Hepatocyte (in vitro differentiated cells): ENCODE measurements around the gene HSD11B1.

Source experiments
- EZH2 ChIP-seq: fragments of 200-600 bp; sonication (generic); IDR thresholded peaks from 2 replicates; pipeline ENCODE4 v1.6.1; 2016; ENCODE audit warnings: antibody characterized with exemption, mild to moderate bottlenecking, borderline replicate concordance
- EZH2phosphoT487 ChIP-seq: fragments of 200-600 bp; sonication (generic); IDR thresholded peaks from one replicate; pipeline ENCODE4 v1.6.1; 2018; ENCODE audit warnings: antibody characterized with exemption, mild to moderate bottlenecking, low read depth, moderate library complexity; ENCODE audit not compliant: unreplicated experiment, severe bottlenecking
- TF ChIP-seq, protein P1 (sequence below): fragments of 200-600 bp; sonication (generic); IDR thresholded peaks from 2 replicates; pipeline ENCODE4 v1.5.1; 2016; ENCODE audit warnings: antibody characterized with exemption, mild to moderate bottlenecking; ENCODE audit not compliant: poor library complexity

DNA sequence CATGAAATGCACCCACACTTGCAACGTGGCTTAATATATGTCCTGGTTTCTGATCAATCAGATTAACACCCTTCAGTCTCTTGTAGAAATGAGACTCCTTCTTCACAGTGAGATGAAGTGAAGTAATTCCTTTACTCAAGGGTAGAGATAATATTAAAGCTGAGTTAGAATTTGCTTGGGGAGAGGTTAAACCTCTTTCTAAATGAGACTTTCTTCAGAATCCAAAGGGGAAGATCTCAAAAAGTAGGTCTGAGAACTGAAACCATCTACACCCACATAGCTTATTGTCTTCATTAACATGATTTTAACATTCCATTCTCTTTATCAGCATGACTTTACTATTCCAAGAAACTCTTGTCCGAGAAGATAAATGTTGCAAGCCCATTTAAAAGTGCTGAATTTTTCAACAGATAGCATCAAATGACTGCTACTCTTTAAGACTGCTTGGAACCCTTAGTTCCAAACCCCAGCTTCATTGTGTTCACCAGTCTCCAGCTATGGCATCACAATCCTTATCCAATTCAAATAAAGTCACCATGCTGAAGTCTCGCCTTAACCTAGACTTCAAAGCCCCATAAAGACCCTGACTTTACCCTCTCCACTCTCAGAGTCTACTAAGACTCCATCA is 32.0 kb downstream of the HSD11B1 start:
- TF ChIP-seq, protein P1, sequence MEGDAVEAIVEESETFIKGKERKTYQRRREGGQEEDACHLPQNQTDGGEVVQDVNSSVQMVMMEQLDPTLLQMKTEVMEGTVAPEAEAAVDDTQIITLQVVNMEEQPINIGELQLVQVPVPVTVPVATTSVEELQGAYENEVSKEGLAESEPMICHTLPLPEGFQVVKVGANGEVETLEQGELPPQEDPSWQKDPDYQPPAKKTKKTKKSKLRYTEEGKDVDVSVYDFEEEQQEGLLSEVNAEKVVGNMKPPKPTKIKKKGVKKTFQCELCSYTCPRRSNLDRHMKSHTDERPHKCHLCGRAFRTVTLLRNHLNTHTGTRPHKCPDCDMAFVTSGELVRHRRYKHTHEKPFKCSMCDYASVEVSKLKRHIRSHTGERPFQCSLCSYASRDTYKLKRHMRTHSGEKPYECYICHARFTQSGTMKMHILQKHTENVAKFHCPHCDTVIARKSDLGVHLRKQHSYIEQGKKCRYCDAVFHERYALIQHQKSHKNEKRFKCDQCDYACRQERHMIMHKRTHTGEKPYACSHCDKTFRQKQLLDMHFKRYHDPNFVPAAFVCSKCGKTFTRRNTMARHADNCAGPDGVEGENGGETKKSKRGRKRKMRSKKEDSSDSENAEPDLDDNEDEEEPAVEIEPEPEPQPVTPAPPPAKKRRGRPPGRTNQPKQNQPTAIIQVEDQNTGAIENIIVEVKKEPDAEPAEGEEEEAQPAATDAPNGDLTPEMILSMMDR = no peak
- TF ChIP-seq EZH2 (no peak), EZH2phosphoT487 (no peak)
